ENCODE measurements around the gene PSMB5. TPM values are rescaled to one million over a fixed set of nuclear protein-coding genes. Genes with fewer than 3 reads are reported as not detected.

The PSMB5 gene
- total and polyA plus RNA-seq, 9 of the 15 experiments (the other 6 are each of a cell fraction or from before 2014, with no cell fraction given), result 198 to 1,870 (median 269) TPM

DNA sequence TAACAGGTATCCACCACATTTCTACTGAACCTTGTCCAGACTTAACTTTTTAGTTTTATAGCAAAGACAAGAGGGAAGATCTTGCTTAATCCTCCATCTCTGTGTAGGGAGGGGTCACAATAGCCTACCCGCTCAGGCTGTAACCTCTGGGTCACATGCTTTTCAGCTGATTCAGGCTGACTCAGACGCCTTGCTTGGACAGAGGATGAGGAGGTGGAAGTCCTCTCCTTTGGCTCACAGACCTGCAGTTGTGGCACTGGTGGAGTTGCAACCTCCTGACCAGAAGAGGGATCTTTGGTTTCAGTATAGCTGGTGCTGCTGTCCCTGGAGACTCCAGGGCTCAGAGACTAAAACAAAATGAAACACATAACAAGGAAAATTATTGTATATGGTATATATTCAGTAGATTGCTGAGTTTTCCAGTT, 44.0 kb upstream of the PSMB5 start (continued):
- TF ChIP-seq MXI1 (IDR thresholded peaks at IDR 0.05; ENCODE audit: low read depth, low read length), result 0 out of 2 replicates have a peak, but pooled peaks have one; percentile 34
- TF ChIP-seq ZFP1 (CRISPR knock-in tag; IDR thresholded peaks at IDR 0.05), result no peak
- peak; percentile 82; the same call in 1 of the 2 replicates for TF ChIP-seq BACH1 (tag; IDR thresholded peaks at IDR 0.05)
- TF ChIP-seq HNRNPK (IDR thresholded peaks at IDR 0.05; ENCODE audit: low read depth, low read length, poor library complexity, severe bottlenecking), result no peak
- TF ChIP-seq ZNF436 (CRISPR knock-in tag; IDR thresholded peaks at IDR 0.05), result no peak
- TF ChIP-seq TARDBP (IDR thresholded peaks at IDR 0.05), result no peak
- no peak for TF ChIP-seq FOXJ3 (CRISPR knock-in tag; IDR thresholded peaks at IDR 0.05)
- no peak for TF ChIP-seq GTF2F1 (IDR thresholded peaks at IDR 0.05; ENCODE audit: low read depth, low read length)
- no peak for TF ChIP-seq STAT5B (CRISPR knock-in tag; IDR thresholded peaks at IDR 0.05)
- TF ChIP-seq CREM (IDR thresholded peaks at IDR 0.05; ENCODE audit: low read depth), result no peak
- TF ChIP-seq HSF4 (CRISPR knock-in tag; IDR thresholded peaks at IDR 0.05; ENCODE audit: borderline replicate concordance), result peak; percentile 71; the same call in 1 of the 2 replicates
- peak; percentile 53 for TF ChIP-seq CXXC5 (CRISPR knock-in tag; IDR thresholded peaks at IDR 0.05)
- no peak for TF ChIP-seq TRIM24 (IDR thresholded peaks at IDR 0.05)
- no peak for TF ChIP-seq SMAD2 (IDR thresholded peaks at IDR 0.05; ENCODE audit: low read depth, low read length)
- TF ChIP-seq HMG20A (CRISPR knock-in tag; conservative IDR thresholded peaks at IDR 0.05), result no peak
- no peak for TF ChIP-seq DIDO1 (tag; IDR thresholded peaks at IDR 0.05; ENCODE audit: low read depth)
- TF ChIP-seq PHTF2 (CRISPR knock-in tag; IDR thresholded peaks at IDR 0.05), result no peak
- no peak for TF ChIP-seq STAG1 (CRISPR knock-in tag; IDR thresholded peaks at IDR 0.05; ENCODE audit: borderline replicate concordance)
- TF ChIP-seq ZNF174 (CRISPR knock-in tag; IDR thresholded peaks at IDR 0.05), result no peak
- peak; percentile 89 for TF ChIP-seq RAD51 (IDR thresholded peaks at IDR 0.05; ENCODE audit: borderline replicate concordance, low read depth)
- no peak for TF ChIP-seq CBX8 (IDR thresholded peaks at IDR 0.05; ENCODE audit: borderline replicate concordance, extremely low read depth, low read depth, low read length, poor library complexity, severe bottlenecking)
- TF ChIP-seq, protein P1, sequence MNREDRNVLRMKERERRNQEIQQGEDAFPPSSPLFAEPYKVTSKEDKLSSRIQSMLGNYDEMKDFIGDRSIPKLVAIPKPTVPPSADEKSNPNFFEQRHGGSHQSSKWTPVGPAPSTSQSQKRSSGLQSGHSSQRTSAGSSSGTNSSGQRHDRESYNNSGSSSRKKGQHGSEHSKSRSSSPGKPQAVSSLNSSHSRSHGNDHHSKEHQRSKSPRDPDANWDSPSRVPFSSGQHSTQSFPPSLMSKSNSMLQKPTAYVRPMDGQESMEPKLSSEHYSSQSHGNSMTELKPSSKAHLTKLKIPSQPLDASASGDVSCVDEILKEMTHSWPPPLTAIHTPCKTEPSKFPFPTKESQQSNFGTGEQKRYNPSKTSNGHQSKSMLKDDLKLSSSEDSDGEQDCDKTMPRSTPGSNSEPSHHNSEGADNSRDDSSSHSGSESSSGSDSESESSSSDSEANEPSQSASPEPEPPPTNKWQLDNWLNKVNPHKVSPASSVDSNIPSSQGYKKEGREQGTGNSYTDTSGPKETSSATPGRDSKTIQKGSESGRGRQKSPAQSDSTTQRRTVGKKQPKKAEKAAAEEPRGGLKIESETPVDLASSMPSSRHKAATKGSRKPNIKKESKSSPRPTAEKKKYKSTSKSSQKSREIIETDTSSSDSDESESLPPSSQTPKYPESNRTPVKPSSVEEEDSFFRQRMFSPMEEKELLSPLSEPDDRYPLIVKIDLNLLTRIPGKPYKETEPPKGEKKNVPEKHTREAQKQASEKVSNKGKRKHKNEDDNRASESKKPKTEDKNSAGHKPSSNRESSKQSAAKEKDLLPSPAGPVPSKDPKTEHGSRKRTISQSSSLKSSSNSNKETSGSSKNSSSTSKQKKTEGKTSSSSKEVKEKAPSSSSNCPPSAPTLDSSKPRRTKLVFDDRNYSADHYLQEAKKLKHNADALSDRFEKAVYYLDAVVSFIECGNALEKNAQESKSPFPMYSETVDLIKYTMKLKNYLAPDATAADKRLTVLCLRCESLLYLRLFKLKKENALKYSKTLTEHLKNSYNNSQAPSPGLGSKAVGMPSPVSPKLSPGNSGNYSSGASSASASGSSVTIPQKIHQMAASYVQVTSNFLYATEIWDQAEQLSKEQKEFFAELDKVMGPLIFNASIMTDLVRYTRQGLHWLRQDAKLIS (CRISPR knock-in tag; IDR thresholded peaks at IDR 0.05), result no peak
- TF ChIP-seq CBX2 (IDR thresholded peaks at IDR 0.05; ENCODE audit: insufficient read depth, low read length, poor library complexity, severe bottlenecking), result no peak
- TF ChIP-seq, protein P2, sequence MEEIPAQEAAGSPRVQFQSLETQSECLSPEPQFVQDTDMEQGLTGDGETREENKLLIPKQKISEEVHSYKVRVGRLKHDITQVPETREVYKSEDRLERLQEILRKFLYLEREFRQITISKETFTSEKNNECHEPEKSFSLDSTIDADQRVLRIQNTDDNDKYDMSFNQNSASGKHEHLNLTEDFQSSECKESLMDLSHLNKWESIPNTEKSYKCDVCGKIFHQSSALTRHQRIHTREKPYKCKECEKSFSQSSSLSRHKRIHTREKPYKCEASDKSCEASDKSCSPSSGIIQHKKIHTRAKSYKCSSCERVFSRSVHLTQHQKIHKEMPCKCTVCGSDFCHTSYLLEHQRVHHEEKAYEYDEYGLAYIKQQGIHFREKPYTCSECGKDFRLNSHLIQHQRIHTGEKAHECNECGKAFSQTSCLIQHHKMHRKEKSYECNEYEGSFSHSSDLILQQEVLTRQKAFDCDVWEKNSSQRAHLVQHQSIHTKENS (CRISPR knock-in tag; IDR thresholded peaks at IDR 0.05), result no peak
- TF ChIP-seq ZSCAN32 (CRISPR knock-in tag; IDR thresholded peaks at IDR 0.05), result no peak
- TF ChIP-seq ZBTB17 (CRISPR knock-in tag; IDR thresholded peaks at IDR 0.05), result no peak
- no peak for TF ChIP-seq BMI1 (IDR thresholded peaks at IDR 0.05; ENCODE audit: low read length)
